Jurkat, Clone E6-1 (cell line): ENCODE data around the gene NOM1.

Experiments
- DNase-seq: peaks from one replicate; pipeline ENCODE4 v3.0.0-alpha.2; 2011; ENCODE audit warnings: low read depth, low spot score
- H3K4me3 ChIP-seq: 2 replicates; pipeline ENCODE4 v1.5.1; 2011; ENCODE audit warnings: mild to moderate bottlenecking, low read length, control low read depth, moderate library complexity

The NOM1 gene

DNA sequence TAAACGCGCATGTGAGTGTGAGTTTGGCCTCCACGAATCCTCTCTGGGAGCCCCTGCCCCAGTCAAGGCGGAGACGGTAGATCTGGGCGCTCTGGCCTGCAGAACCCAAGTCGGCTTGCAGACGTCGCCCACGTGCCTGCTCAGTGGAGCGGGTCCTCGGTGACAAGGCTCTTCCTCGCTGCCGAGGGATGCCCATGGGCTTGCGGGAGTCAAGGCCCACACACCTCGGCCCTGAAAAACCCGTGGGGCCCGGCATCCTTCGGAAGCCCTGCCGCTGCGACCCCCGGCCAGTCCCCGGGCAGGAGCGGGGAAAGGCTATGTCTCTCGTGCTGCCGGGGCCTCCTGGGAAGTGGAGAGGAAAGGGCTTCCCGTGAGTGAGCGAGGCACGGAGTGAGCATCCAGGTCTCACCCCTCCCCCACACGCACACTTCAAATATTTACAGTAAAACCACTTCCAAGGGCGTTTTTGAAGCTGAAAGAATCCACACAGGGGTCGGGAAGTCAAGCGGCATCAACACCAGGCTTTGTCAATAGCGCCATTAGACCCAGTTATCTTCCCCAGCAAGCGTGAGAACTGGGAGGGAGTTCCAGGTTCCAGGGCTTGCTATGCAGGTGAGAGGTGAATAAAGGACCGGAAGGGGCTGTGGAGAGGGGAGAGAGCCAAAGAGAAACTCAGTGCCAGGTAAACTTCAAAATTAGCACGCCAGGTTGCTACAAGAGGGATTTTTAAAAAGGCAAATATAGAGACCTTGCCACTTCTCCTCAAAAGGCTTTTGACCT, 62.0 kb downstream of the NOM1 start:
- H3K4me3 ChIP-seq, result peak overlapping the region; percentile 79
- peak; percentile 43 for DNase-seq

DNA sequence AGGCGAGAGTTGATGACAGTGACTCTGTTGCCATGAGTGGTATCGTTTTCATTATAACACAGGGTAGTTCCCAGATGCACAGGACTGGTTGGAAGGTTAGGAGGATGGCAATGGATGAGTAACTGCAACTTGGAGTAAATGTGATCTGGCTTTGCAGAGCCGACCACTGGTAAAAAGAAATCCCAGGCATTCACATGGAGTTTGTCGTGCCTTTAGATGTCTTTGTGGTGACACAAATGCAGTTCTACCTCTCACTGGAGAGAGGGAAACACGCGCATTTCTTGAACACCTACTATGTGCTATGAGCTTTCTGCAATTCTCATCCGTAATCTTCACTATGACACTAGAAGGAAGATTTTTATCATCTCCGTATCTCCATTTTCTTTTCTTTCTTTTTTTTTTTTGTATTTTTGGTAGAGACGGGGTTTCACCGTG, 62.6 kb downstream of the NOM1 start:
- peak overlapping the region; percentile 79 for H3K4me3 ChIP-seq
- DNase-seq, result no peak

DNA sequence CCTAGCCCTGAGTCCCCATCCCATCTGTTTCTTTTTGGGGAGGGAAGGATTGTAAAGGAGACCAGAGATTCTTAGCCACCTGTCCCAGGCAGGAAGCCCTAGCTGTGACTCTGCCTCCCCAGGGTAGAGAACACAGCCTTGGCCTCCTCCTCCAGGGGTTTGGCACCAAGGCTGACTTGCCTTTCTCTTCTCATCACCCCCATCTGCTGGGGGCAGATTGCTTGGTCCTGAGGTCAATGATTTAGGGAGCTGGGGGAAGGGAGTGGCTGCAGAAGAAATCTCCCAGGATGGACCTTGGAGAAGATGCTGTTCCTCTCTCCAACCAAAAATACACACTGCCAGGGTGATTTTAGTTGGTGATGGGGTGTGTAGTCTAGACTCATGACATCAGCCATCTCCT, 63.6 kb downstream of the NOM1 start:
- no peak overlapping the region for H3K4me3 ChIP-seq
- no peak for DNase-seq

DNA sequence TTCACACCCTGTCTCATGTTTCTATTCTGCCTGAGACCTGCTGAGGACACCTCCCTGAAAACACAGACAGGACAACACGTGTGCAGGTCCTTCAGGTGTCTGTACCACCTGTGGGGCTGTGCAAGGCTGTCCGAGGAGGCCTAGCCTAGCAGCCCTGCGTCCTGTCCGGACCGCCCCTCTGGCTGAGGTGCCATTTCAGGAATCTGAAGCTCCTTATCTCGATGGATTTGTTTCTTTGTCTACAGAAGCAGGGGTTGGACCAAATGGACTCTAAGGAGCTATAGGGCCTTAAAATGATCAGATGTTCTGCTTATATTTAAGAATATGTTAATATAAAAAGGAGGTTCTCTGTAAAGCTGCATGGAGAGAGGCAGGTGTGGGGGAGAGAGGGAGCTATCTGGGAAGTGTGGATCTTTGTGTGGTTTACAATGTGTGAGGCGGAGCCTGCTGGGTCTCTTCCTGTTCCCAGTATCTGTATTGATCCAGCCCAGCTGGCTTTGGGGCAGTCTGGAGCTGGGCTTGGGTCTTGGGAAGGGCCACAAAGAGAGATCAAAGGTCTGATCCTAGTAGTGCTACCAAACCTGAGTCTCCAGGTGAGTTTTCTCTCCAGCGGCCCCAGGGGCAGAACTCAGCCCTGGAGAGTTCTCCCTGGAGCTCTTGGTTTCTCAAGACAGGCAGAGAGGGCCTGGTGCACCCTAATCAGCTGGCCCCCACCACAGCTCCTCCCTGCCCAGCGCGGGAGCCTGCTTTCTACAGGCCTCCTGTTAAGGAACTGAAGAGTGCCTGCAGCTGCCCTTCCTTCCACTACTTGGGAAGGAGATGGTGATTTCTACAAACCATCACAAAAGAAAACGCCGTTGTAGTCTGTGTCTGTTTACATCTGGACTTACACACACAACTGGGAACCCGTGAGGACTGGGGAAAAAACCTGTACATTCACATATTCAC, 64.4 kb downstream of the NOM1 start:
- no peak for DNase-seq
- no peak overlapping the region for H3K4me3 ChIP-seq

DNA sequence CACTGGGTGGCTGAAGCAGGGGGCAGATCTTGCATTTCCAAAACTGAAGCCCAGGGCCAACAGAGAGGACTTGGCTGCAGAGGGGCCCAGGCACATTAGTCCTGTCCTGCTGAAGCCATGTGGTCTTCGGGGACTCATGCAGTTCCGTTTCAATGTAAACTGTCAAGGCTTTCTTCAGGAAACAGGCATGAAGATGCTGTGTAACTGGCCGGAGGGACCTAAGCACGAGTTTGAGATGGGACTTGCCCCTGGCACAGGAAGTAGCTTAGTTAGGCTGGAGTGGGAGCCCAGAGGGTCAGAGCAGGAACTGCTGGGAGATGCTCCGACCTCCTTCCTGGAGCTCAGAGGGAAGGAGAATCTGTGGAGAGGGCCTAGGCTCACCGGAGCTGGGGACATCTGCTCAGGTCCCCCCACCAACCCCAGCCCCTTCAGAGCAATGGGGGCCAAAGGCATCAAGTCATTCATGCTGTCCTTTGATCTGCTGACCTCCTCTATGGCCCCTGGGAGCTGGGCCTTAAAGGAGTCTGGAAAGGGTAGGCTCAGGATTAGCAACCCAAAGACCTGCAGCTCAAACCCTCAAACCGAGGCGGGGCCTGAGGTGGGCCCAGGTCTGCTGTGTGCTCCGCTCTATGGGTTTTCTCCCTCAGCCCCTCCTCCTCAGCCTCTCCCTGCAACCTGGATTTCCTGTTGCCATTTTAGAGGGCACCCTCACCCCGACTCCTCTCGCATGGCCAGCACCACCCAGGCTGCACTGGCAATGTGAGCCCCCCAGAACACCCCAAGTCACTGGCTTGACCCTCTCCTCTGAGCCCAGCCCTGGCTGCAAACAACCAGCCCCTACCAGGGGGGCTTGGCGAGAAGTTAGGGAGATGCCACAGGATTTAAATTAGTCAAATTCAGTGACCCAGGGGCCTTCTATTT, 65.4 kb downstream of the NOM1 start:
- DNase-seq, result no peak
- H3K4me3 ChIP-seq, result no peak overlapping the region

DNA sequence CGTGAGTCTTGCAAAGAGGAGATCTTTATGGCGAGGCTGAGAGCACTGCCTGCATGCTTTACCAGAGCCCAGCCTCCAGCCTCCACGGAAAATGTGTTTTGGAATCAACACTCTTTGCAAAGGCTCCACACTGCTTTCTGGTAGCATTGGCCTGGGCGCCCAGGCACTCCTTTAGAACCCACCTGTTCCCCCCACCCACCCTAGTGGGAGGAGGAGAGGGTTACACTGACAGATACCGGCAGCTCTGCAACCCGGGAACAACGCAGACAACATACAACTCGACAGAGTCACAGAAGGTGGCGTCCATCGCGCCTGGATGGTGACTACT, 66.5 kb downstream of the NOM1 start:
- H3K4me3 ChIP-seq, result no peak overlapping the region
- no peak for DNase-seq

DNA sequence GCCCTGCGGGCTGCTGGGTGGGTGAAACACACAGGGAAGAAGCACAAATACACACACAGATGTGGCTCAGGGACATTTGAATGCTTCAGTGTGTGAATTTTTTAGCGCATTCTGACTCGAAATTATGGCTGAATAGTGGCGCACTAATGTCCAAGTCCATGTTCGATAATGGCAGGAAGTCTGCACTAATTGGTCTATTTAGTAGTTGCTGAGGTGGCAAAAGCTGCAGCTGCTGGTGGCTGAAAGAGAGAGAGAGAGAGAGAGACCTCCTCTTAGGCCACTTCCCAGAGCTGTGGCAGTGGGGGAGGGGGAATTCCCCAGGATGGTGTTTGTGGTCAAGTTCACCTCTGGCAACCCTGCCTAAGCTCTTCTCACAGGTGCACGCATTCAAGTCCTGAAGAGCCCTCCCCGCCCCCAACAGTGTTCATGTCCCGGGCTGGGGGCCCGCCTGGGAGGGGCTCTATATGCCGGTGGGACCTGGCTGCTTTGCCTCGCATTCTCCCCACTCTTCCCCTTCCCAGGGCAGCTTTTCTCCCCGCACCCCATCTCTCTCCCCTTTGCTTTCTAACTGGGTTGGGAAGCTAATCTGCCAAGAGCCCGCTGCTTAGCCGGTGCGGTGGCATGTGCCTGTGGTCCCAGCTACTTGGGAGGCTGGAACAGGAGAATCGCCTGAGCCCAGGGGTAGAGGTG, 67.0 kb downstream of the NOM1 start:
- DNase-seq, result no peak
- no peak overlapping the region for H3K4me3 ChIP-seq

DNA sequence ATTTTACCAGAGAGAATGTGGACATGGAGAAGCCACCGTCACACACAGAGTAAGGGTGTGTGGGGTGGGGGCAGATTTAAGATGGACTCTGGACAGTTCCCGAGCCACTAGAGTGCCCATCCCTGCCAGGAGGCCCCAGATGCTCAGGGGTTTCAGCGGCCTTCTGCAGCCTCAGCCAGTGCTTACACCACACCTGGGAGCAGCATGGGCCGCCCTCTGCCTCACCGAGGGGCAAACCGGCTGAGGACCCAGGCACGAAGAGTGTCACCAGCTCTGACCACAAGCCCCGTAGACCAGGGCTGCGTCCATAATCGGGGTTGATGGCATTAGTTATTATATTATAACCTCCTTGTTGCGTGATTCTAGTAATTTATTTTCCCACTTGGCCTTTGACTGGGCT, 67.6 kb downstream of the NOM1 start:
- no peak for DNase-seq
- no peak overlapping the region for H3K4me3 ChIP-seq

DNA sequence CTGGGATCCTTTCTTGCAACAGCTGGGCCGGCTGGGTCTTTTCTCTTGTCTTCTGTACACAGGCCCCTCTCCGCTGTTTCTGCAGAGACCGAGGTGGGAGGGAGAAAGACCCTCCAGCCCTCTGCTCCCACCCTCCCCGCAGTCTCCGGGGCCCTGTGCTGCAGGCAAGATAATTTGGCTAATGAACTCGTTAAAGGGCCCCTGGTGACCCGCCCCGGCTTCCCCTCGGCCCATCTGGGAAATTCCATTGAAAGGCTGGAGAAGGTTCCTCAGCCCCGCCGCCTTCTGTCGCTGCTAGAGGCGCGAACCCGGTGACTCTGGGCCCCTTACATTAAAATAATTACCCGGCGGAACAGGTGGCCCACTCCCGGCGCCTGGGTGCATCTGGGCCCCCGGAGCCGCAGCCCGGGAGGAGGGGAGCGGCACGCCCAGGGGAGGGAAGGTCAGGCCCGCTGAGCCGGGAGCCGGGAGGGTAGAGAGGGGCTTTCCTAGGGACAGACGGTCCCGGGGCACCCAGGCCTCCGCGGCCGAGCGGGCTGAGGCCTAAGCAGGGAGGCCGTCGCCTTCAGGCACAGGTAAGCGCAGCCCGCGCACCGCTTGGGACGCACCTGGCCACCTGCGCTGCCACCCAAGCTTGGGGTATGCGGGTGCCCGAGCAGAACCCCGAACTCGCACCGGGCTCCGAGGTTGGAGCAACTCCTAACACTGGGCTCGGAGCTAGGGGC, 68.3 kb downstream of the NOM1 start:
- no peak for DNase-seq
- no peak overlapping the region for H3K4me3 ChIP-seq

DNA sequence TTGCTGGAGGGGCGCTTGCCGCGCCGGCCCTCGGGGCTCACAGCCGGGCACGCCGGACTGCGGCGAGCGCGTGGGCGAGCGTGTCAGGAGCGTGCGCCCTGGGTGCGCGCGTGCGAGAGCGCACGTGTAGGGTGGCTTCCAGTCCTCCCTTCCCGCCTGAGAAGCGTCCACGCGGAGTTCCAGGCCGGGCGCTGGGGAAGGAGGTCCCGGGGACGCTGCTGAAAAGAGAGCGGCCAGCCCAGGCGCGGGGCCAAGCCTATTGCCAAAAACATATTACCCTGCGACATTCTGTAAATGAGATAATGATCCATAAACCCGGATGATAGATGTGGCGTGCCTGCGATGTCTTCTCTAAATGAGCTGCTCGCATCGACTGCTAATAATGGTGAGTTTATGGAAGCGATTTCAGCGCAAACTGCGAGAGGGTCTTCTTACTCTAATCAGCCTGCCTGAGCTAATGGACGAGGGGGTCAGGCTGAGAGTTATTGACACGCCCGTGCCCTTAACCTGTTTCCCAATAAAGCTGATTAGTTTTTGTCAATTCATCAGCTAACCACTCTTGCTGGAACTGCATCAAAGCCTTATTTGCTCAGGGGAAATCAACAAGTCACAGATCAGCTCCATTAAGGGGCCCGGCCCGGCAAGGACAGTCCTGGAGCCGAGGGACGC, 69.0 kb downstream of the NOM1 start:
- DNase-seq, result no peak
- no peak overlapping the region for H3K4me3 ChIP-seq

DNA sequence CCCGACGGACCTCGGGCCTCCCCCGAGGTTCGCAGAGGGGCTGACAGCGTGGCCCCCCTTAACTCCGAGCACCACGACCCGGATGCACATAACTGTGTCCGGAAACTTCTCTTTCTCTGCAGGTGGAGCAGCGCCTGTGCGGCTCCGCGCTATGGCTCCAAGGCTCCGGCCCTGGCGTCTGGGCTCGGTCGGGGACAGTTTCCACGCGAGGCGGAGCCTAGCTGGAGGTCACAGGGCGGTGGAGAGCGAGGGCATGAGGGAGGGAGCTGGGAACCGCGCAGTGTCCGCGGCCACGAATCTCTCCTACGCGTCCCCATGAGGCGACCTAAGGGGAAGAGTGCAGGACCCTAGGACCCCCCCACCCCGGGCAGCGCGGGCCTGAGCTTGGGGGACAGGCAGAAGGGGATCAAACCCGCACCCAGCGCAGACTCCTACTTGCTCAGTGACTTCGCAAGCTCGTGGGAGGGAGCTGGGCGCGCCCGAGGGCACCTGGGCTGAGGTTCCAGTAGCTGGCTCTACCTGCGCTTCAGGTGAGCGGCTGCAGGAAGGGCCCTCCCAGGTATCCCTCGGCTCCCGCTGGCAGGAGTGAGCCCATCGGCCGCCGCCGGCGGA, 69.6 kb downstream of the NOM1 start:
- DNase-seq, result no peak
- H3K4me3 ChIP-seq, result no peak overlapping the region

DNA sequence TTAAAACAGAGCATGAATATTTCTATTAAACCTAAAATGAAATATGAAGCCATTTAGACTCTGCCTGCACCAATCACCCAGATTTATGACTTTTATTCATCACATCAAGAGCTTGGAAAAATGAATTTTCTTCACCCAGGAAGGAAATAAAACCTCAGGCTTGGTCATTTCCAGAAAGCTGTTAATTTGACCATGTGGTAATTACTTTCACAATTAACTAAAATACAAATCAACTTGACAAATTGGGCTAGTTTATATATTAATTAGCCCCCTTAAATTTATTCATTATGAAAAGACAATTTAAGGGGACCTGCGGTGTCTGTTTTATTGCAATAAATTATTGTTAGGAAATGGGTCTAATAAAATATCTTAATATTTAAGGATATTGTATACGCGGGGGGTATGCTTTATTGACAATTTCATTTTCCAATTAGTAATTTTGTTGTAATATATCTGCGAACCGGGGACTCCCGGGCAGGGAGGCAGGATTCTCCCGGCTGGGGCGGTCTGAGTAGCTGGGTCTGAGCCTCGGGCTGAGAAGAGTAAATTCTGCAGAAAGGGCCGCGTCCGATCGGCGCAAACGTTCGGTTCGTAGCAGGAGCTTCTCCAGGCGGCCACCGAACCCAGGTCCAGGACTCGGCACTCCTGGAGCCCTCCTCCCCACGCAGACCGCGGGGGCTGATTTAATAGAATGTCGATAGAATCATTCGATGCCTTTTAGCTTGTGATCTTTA, 70.4 kb downstream of the NOM1 start:
- no peak for DNase-seq

DNA sequence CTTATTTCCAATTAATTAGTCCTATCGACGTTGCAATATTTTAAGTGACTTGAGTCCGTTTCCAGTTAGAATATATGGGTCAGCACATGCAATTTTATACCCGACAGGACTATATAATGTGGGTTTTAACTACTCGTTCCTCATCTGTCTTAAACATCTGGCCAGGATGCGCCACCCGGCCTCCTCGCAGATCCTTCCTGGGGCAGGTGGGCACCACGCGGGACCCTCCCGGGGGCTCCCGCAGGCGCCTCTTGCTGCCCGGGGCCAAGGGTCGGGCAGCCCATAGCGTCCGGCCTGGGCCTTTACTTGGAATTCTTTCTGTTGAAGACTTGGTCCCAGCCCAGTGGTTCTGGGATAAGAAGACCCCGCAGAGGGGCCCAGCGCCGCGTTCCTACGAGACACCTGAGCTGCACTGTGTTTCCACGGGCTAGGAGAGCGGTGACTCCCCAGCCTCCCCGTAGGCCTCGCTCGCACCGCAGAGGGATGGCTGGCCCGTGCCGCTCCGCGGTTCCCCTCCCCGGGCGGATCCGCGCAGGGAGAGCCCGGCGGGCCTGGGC, 71.1 kb downstream of the NOM1 start:
- DNase-seq, result no peak
- no peak overlapping the region for H3K4me3 ChIP-seq

More for the DNA sequence above, 70.4 kb downstream of the NOM1 start:
- H3K4me3 ChIP-seq, result no peak overlapping the region

DNA sequence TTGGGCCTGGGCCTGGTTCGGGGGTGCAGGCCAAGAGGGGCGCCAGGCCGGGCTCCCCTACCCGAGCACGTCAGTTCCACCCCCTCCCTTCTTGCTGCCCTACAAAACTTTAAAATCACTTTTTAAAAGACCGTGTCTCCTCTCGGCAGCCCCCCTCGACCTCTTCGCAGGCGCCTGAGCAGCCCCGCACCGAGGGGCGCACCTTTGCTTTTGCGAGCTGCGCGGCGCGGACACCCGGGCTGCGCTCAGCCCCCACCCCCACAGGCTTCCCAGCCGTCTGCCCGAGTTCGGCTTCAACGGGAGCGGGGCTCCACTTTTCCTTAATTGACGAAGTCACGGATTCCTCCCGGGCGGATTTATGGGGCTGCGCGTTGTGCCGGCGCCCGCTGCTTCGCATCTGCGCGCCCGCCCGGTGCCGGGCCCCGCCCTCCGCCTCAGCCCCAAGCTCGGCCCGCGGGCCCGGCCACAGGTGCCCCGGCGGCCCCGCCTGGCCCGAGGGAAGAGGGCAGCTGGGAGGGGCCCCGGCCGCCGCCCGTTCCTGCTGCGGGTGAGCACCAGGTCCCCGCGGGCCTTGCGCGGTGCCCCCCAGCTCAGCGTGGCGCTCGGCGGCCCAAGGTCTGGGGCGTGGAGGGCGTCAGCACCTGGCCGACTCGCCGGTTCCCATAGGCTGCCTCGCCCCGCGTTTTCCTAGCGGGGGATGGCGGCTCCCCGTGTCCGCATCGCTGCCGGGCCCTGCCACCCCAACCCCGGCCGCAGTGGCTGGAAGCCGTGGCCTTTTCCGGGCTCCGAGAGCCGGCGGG, 71.8 kb downstream of the NOM1 start:
- no peak overlapping the region for H3K4me3 ChIP-seq
- no peak for DNase-seq

DNA sequence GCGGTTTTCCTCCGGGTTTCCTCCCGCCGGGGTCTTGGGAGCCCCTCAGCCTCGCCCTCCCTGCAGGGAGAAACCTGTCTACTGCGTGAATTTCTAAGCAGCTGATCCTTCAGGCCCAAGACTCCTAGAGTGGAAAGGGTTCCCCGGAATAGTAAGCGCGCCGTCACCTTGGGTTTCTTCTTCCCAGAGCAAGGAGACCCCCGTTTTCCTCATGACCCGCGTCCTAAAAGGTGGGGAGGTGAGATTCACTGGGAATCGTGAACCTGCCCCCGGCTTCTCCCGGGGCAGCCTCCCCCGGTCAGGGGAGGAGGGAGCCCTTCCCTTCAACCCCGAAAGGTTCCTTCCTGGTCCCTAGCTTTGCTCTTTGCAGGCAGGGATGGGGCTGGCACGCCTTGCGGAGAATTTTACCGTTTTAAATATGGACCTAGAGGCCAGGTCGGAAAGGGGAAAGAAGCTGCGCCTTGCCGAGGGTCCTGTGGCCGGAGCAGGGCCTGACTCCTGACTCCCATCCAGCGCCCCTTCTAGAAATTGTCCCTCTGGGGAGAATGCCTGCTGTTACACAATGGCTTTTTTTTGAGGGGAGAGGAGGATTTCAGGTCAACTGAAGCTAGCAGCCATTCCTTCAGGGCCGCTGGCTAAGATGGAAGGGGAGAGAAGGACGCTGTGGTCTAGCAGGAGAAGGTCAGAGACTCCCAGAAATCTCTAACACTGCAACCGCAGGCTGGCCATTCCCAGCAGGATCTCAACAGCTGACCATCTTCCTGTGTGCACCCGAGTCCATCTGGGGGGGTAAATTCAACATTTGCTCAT, 72.6 kb downstream of the NOM1 start:
- no peak for DNase-seq

More for the DNA sequence above, 72.6 kb downstream of the NOM1 start:
- H3K4me3 ChIP-seq, result no peak overlapping the region
